Measurements from ENCODE around the gene ERBB4. TPM values are rescaled to one million over a fixed set of nuclear protein-coding genes. Genes with fewer than 3 reads are reported as not detected.

The ERBB4 gene
- total and polyA plus RNA-seq, 2 of the 8 experiments (the other 6 are each of a cell fraction or from before 2014, with no cell fraction given): 0.34 to 1.3 TPM

DNA sequence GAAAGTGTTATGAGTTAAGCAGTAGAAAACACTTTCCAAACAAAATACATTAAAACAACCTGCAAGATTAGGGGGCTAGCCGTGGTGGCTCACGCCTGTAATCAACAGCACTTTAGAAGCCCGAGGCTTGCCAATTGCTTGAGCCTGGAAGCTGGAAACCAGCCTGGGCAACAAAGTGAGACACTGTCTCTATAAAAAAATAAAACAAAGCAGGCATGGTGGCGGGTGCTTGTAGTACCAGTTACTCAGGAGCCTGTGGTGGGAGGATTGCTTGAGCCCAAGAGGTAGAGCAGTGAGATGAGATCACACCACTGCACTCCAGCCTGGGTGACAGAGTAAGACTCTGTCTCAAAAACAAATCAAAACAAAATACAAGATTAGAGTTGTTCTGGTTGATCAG, 208.3 kb downstream of the ERBB4 start:
- CTCF ChIA-PET (ENCODE audit: partially characterized antibody): no interaction called here
- H2BK120ac ChIP-seq (replicated peaks; ENCODE audit: low read depth, low read length): no peak overlapping the region
- DNase-seq (ENCODE audit: low read depth in 1 of 2, low spot score in 2 of 2) (no peak), FAIRE-seq (no peak)
- H2BK5ac ChIP-seq (ENCODE audit: low read depth, low read length): no peak overlapping the region
- H3K9ac ChIP-seq (replicated peaks in 1 of 4; ENCODE audit: extremely low read depth in 1 of 4, low read depth in 3 of 4, low read length in 3 of 4): no peak overlapping the region
- no peak overlapping the region for H2AK5ac ChIP-seq (ENCODE audit: low read depth, low read length)
- H3K14ac ChIP-seq (ENCODE audit: insufficient read length): no peak overlapping the region
- no peak overlapping the region for H4K91ac ChIP-seq (replicated peaks; ENCODE audit: insufficient read length, low read length)
- no peak overlapping the region for H2BK12ac ChIP-seq (ENCODE audit: low read depth, low read length)
- no peak overlapping the region for H3K27ac ChIP-seq (ENCODE audit: low read depth, low read length)
- no peak overlapping the region for H4K8ac ChIP-seq (ENCODE audit: extremely low read depth, insufficient read depth, low read length)
- H3K79me1 ChIP-seq (ENCODE audit: low read depth, low read length): no peaks in the 10 kb centered on the region
- H3K4me3 ChIP-seq (ENCODE audit: extremely low read depth in 1 of 4, insufficient read depth in 2 of 4, low read depth in 3 of 4, low read length in 4 of 4): no peak overlapping the region
- H3K4ac ChIP-seq (replicated peaks; ENCODE audit: insufficient read length, low read depth, low read length): no peak overlapping the region
- H2AFZ ChIP-seq (ENCODE audit: low read length): no peak overlapping the region
- H3K36me3 ChIP-seq (ENCODE audit: control insufficient read depth in 2 of 4, insufficient read depth in 4 of 4, low read length in 3 of 4): no peaks in the 10 kb centered on the region
- H2BK20ac ChIP-seq (ENCODE audit: low read length): no peak overlapping the region
- POLR2A ChIA-PET (ENCODE audit: partially characterized antibody): no interaction called here
- no peak overlapping the region for H4K5ac ChIP-seq (ENCODE audit: insufficient read length, low read depth, low read length)
- no peak overlapping the region for H3K4me2 ChIP-seq (ENCODE audit: insufficient read depth in 1 of 2, low read depth in 2 of 2, low read length in 2 of 2)
- no peaks in the 10 kb centered on the region for H4K20me1 ChIP-seq (replicated peaks in 1 of 2; ENCODE audit: control insufficient read depth in 1 of 2, insufficient read depth in 2 of 2, low read length in 2 of 2)
- no peaks in the 10 kb centered on the region for H3K9me3 ChIP-seq (ENCODE audit: insufficient read depth in 2 of 2, low read depth in 1 of 2, low read length in 1 of 2)
- H3K18ac ChIP-seq (ENCODE audit: extremely low read depth, low read length): no peak overlapping the region
- H3K79me2 ChIP-seq (ENCODE audit: control insufficient read depth in 1 of 2, insufficient read depth in 2 of 2, low read length in 2 of 2): no peaks in the 10 kb centered on the region
- TF ChIP-seq, protein P1, sequence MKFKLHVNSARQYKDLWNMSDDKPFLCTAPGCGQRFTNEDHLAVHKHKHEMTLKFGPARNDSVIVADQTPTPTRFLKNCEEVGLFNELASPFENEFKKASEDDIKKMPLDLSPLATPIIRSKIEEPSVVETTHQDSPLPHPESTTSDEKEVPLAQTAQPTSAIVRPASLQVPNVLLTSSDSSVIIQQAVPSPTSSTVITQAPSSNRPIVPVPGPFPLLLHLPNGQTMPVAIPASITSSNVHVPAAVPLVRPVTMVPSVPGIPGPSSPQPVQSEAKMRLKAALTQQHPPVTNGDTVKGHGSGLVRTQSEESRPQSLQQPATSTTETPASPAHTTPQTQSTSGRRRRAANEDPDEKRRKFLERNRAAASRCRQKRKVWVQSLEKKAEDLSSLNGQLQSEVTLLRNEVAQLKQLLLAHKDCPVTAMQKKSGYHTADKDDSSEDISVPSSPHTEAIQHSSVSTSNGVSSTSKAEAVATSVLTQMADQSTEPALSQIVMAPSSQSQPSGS (IDR thresholded peaks at IDR 0.05; ENCODE audit: low read length): no peak
- WGBS, 2 experiments (ENCODE audit: extremely low coverage in 1 of 2, insufficient coverage in 1 of 2, insufficient read length in 1 of 2, insufficient replicate concordance in 2 of 2, low coverage in 1 of 2, low lambda C conversion rate in 2 of 2, missing lambda C conversion rate in 1 of 2): 95% methylated on average over 4 of the region's 4 CpGs; no CpG with 5 or more reads in 1 of the 2 experiments
- no peak overlapping the region for H3K56ac ChIP-seq (replicated peaks; ENCODE audit: insufficient read length, low read depth, low read length)
- H3K27me3 ChIP-seq (replicated peaks in 1 of 4; ENCODE audit: control insufficient read depth in 3 of 4, extremely low read depth in 1 of 4, insufficient read depth in 3 of 4, low read length in 3 of 4): no peaks in the 10 kb centered on the region
- no peak overlapping the region for H2BK15ac ChIP-seq (ENCODE audit: low read length)
- H3K23me2 ChIP-seq (ENCODE audit: low read depth, low read length): no peaks in the 10 kb centered on the region
- H3K23ac ChIP-seq (ENCODE audit: insufficient read length): no peak overlapping the region
- no peaks in the 10 kb centered on the region for H3K4me1 ChIP-seq (replicated peaks in 1 of 4; ENCODE audit: control insufficient read depth in 3 of 4, insufficient read depth in 4 of 4, low read length in 3 of 4)
